ENCODE data around the gene ITGB6. TPM values are rescaled to one million over a fixed set of nuclear protein-coding genes. Genes with fewer than 3 reads are reported as not detected.

Gene ITGB6, protein sequence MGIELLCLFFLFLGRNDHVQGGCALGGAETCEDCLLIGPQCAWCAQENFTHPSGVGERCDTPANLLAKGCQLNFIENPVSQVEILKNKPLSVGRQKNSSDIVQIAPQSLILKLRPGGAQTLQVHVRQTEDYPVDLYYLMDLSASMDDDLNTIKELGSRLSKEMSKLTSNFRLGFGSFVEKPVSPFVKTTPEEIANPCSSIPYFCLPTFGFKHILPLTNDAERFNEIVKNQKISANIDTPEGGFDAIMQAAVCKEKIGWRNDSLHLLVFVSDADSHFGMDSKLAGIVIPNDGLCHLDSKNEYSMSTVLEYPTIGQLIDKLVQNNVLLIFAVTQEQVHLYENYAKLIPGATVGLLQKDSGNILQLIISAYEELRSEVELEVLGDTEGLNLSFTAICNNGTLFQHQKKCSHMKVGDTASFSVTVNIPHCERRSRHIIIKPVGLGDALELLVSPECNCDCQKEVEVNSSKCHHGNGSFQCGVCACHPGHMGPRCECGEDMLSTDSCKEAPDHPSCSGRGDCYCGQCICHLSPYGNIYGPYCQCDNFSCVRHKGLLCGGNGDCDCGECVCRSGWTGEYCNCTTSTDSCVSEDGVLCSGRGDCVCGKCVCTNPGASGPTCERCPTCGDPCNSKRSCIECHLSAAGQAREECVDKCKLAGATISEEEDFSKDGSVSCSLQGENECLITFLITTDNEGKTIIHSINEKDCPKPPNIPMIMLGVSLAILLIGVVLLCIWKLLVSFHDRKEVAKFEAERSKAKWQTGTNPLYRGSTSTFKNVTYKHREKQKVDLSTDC
- not detected for total RNA-seq

DNA sequence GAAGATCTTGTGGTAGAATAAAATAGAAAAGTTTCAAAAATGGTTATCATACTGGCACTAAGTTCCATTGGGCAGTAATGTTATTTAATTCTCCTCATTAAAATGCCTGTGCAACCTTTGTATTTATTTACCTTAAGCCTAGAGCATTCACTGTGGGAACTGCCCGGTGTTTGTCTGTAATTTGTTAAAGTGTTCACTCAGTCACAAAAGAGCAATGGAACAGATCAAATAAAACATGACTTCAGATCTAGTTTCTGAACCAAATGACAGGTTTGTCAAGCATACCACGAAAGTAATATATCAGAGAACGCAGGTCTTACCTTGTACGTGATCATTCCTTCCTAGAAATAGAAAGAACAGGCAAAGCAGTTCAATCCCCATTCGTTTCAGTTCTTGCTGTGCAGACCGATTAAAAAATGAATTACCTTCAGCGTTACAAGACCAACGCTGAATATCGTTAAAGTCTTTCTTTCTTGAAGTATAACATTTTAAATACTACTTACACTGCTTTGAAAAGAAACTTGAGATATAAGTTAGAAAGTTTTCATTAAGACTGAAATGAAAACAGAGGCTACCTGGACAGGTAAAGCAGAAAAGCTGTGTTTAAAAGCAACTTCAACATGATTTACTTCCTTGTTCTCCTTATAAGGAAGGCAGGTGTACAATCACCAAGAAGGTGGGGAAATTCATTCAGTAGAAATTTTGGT is at the start of gene ITGB6:
ITGB6 (minus strand) TSS at position 590 of the 707 bp plus-strand sequence; CDS start at position 381, 209 bp downstream.
- Mint-ChIP-seq H3K4me1 (ENCODE audit: low read depth) (peaks cover 9% of the 10 kb centered on the region), H3K27me3 (ENCODE audit: low read depth) (peaks cover 5% of the 10 kb centered on the region), H3K4me3 (no peak within 1 kb of the TSS), H3K9me3 (ENCODE audit: insufficient read depth) (no peaks in the 10 kb centered on the region), H3K27ac (no peak within 1 kb of the TSS), H3K36me3 (ENCODE audit: low read depth) (no peaks in the 10 kb centered on the region)
- DNase-seq (no peak), ATAC-seq (no peak)
- ChIA-PET CTCF (interaction anchor here (1.3 kb wide), 1 partner anchor 10 kb away, joined by 5 read pairs; no protein-coding TSS in a partner anchor), POLR2A (no interaction called here)

DNA sequence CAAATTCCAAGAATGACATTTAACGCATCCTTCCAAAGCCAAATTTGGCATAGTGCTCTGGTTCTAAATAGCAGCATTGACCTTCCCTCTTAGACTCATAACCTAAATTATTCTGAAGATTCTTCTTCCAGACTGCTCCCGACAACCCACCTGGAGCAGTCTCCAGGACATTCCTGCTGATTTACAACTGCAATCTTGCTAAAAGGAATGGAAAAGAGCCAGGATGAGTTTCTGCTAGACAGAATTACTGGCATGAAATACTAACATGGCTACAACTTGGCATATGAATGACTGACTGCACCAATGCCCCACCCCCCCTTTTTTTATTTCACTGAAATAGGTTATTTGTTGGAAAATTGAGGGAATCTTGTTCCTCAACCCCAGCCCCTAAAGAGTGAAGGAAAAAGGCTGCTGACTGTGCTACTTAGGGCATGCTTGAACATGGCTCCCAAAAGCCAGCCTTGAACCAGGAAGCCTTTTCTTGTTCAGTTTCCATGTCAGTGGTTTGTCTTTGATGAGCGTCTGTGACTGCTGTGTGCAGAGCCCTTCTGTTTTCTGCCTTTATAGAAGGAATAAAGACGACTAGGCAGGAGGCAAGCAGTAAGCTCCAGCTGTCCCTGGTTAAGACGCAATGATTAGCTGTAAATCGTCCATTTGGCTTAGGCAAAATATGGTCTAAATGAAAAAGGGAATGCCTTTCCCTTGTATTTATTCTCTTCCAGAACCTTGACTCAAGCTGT is 47.4 kb upstream of the ITGB6 start:
- Mint-ChIP-seq H3K27me3 (ENCODE audit: low read depth) (peaks cover 10% of the 10 kb centered on the region), H3K36me3 (ENCODE audit: low read depth) (no peaks in the 10 kb centered on the region), H3K27ac (no peak overlapping the region), H3K9me3 (ENCODE audit: insufficient read depth) (no peaks in the 10 kb centered on the region), H3K4me1 (ENCODE audit: low read depth) (no peaks in the 10 kb centered on the region), H3K4me3 (no peak overlapping the region)
- DNase-seq (no peak), ATAC-seq (no peak)
- CTCF ChIA-PET: interaction anchor here (1.0 kb wide), 1 partner anchor 23 kb away, joined by 4 read pairs; no protein-coding TSS in a partner anchor
- POLR2A ChIA-PET: no interaction called here

DNA sequence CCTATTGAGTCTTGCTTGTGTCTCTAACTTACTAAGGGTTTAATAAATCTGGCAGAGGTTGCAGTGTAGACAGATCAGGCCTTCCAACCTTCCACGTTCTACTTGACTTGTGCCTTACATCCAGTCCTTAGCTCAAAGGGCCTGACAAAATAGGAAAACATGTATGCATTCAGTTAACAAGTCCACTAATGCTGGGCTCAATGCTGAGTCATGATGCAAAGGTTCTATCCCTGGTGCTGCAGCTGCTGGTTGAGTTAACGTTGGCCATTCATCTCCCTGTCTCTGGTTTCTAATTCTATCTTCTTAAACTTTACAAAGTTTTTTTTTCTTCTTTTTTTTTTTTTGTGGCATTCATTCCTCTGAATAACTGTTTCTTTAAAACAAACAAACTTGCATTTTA is 46.3 kb upstream of the ITGB6 start:
- no peaks in the 10 kb centered on the region for H3K4me1 Mint-ChIP-seq (ENCODE audit: low read depth)
- ATAC-seq (no peak), DNase-seq (no peak)
- no peaks in the 10 kb centered on the region for H3K9me3 Mint-ChIP-seq (ENCODE audit: insufficient read depth)
- ChIA-PET POLR2A (no interaction called here), CTCF (interaction anchor here (0.7 kb wide), 1 partner anchor 1025 kb away, joined by 3 read pairs; no protein-coding TSS in a partner anchor)
- peaks cover 7% of the 10 kb centered on the region for H3K27me3 Mint-ChIP-seq (ENCODE audit: low read depth)
- no peak overlapping the region for H3K27ac Mint-ChIP-seq
- H3K4me3 Mint-ChIP-seq: no peak overlapping the region
- H3K36me3 Mint-ChIP-seq (ENCODE audit: low read depth): no peaks in the 10 kb centered on the region

DNA sequence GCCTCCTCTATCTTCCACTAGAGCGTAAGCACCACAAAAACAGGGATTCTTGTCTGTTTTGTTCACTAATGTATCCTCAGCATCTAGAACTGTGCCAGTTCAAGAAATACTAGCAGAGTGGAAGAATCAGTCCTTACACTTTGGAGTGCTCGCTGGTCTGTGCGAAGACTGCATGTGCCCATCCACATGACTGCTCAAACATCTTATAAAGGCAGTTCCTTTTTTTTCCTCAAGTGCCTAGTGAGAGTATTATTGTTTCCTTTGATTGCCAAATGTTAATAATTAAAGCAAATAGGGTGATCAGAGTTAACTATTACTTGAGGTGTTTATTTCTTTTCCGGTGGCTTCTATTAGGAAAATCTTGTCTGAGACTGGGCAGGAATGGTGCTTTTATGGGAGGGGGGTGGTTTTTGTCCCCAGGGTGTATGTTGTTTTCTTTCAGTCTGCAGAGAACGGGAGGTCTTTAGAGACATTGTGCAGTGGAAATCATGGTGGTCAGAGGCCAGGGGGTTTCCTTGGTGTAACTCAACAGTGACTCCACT is 45.6 kb upstream of the ITGB6 start:
- ATAC-seq (no peak), DNase-seq (no peak)
- Mint-ChIP-seq H3K27me3 (ENCODE audit: low read depth) (peaks cover 4% of the 10 kb centered on the region), H3K27ac (no peak overlapping the region), H3K36me3 (ENCODE audit: low read depth) (no peaks in the 10 kb centered on the region), H3K4me1 (ENCODE audit: low read depth) (no peaks in the 10 kb centered on the region), H3K4me3 (no peak overlapping the region), H3K9me3 (ENCODE audit: insufficient read depth) (no peaks in the 10 kb centered on the region)
- ChIA-PET POLR2A (no interaction called here), CTCF (no interaction called here)

DNA sequence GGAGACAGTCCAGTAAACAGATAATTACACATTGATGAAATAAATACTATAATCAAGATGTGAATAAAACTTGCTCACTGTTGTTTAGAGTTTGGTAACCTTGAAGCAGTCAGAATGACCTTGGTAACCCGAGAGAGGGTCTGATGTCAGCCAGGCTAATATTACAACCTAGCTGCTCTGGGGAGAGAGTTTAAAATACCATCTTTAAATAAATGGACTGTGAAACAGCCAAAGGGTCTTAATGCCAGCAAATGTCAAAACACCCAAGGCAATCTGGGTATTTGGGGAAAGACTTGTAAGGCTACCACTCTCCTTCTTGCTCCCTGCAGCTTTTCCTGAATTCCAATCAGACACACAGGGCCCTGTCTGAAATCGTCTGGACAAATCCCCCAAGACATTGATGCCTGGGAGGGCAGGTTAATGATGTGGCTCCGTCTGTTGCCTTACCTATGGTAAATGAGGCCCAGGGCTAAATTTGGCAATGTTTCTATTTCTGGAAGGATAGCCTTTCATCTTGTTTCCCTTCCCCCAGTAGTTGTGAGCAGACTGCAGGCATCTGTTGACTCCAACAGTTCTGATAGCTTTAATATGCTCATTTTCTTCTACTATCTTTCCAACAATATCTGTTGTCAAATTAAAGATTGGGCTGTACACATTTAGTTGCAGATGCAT is 43.0 kb upstream of the ITGB6 start:
- ChIA-PET CTCF (no interaction called here), POLR2A (no interaction called here)
- H3K9me3 Mint-ChIP-seq (ENCODE audit: insufficient read depth): no peaks in the 10 kb centered on the region
- H3K4me1 Mint-ChIP-seq (ENCODE audit: low read depth): no peaks in the 10 kb centered on the region
- no peak overlapping the region for H3K27ac Mint-ChIP-seq
- DNase-seq (no peak), ATAC-seq (no peak)
- no peak overlapping the region for H3K4me3 Mint-ChIP-seq
- H3K36me3 Mint-ChIP-seq (ENCODE audit: low read depth): no peaks in the 10 kb centered on the region
- peaks cover 3% of the 10 kb centered on the region for H3K27me3 Mint-ChIP-seq (ENCODE audit: low read depth)

DNA sequence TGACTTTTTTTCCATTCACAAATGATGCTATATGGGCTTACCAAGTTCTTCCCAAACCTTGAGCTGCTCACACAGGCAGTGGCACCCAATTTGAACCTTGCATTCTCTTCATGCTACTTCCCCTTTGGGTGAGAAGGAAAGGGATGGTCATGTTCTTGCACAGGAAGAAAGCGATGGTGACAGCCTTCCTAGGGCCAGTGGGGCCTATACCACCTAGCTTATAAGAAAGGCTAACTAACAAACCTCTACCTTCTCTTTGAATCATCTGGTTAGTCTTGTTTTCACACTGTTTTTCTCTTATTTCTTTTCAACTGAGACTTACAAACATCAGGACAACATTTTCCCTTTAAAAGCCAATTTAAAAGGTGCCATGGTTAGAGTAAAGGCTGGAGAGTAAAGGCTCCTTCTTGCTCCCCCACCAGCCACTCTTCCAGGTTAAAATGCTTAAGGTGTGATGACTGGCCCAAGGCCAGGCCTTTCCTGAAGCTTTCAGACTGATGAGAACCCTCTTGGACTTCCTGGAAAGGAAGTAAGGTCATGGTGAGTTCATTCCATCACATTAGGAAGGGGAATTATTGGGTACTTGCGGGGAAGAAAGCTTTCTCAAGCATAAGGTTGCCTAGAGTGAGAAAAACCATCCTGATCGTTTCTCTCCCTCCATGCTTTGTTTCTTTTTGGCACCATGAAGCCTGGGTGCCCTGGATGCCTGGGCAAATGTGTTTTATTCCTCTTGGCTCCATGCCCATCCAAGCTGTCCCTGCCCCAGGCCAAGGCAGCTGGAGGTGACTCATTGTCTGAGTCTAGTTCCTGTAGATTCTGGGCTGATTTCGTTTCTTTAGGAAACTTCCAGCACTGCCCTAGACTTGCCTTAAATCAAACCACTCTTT is 41.4 kb upstream of the ITGB6 start:
- CTCF ChIA-PET: interaction anchor here (0.6 to 2.0 kb wide), 2 partner anchors 10 to 12 kb away, joined by 3 to 9 read pairs; no protein-coding TSS in a partner anchor
- ATAC-seq (no peak), DNase-seq (no peak)
- H3K36me3 Mint-ChIP-seq (ENCODE audit: low read depth): no peaks in the 10 kb centered on the region
- H3K4me1 Mint-ChIP-seq (ENCODE audit: low read depth): no peaks in the 10 kb centered on the region
- no peak overlapping the region for H3K4me3 Mint-ChIP-seq
- H3K27ac Mint-ChIP-seq: no peak overlapping the region
- H3K9me3 Mint-ChIP-seq (ENCODE audit: insufficient read depth): no peaks in the 10 kb centered on the region
- POLR2A ChIA-PET: interaction anchor here (0.5 kb wide), 1 partner anchor 1117 kb away, joined by 4 read pairs; no protein-coding TSS in a partner anchor
- H3K27me3 Mint-ChIP-seq (ENCODE audit: low read depth): peaks cover 8% of the 10 kb centered on the region

DNA sequence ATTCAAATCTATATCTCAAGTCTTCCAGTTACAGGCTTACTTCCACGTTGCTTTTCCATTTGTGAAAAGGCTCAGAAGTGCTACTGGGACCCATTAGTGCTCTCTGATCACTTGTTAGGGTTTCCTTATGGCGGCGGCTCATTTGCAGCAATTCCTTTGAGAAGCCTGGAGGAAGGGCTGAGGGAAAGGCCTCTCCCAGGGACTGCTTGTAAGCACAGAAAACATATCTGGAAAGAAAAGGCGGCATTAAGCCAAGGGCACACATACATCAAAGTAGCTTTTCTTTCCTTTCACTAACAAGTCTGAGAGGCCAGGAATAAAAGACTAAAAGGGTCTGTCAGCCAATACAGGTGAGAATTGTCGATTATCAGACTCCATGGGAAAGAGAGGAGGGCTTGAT is 39.4 kb upstream of the ITGB6 start:
- ChIA-PET POLR2A (no interaction called here), CTCF (interaction anchor here (1.5 kb wide), 1 partner anchor 9 kb away, joined by 5 read pairs; no protein-coding TSS in a partner anchor)
- H3K27me3 Mint-ChIP-seq (ENCODE audit: low read depth): peaks cover 8% of the 10 kb centered on the region
- no peak for ATAC-seq
- H3K36me3 Mint-ChIP-seq (ENCODE audit: low read depth): no peaks in the 10 kb centered on the region
- no peak for DNase-seq
- H3K4me3 Mint-ChIP-seq: no peak overlapping the region
- H3K4me1 Mint-ChIP-seq (ENCODE audit: low read depth): no peaks in the 10 kb centered on the region
- H3K27ac Mint-ChIP-seq: no peak overlapping the region
- no peaks in the 10 kb centered on the region for H3K9me3 Mint-ChIP-seq (ENCODE audit: insufficient read depth)

DNA sequence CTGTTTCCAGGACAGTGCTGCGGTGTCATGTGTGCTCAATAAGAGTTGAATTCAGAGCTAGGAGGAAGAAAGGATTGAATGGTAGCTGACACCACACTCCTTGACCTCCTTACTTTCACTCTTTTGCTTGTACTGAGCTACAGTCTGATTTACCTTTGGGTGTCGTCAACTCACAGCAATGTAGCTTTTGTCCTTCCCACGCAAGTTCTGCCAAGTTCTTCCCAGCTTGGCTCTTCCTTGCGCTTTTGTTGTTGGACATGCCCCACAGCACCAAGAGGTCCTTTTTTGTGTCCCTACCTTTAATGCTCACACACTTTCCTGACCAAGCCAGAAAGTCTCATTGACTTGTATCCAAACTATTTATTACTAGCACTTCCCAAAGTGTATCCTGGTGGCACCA is 38.3 kb upstream of the ITGB6 start:
- DNase-seq (no peak), ATAC-seq (no peak)
- CTCF ChIA-PET: no interaction called here

DNA sequence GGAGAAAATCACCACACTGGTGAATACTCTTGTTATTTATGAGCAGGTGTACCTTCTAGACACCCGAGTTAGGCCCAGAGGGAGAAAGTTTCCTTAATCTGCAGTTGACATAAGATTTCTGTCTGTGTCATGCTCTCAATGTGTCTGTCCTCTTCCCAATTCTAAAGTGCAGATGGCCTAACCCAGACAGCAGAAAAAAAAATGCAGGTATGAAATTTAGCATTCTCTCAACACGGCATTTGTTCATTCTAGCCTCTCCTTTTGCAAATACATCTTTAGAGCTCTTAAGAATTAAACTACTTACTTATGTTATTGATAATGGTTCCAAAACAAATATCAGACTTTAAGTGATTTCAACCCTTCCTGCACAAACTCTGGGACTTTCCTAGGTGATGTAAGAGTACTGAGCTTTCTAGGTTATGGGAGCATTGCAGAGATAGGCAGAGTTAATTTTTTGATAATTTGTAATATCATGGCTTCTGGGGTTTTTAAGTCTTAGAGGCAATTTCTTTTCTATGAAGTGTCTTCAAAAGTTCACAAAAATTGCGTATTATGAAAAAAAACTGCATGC is 32.9 kb upstream of the ITGB6 start:
- DNase-seq (no peak), ATAC-seq (no peak)
- Mint-ChIP-seq H3K9me3 (ENCODE audit: insufficient read depth) (no peaks in the 10 kb centered on the region), H3K4me1 (ENCODE audit: low read depth) (no peaks in the 10 kb centered on the region), H3K27ac (no peak overlapping the region), H3K36me3 (ENCODE audit: low read depth) (no peaks in the 10 kb centered on the region), H3K4me3 (no peak overlapping the region), H3K27me3 (ENCODE audit: low read depth) (peaks cover 14% of the 10 kb centered on the region)
- POLR2A ChIA-PET: no interaction called here
- CTCF ChIA-PET: interaction anchor here (0.7 to 1.2 kb wide), 4 partner anchors 19 to 123 kb away, joined by 3 to 4 read pairs (median 3); no protein-coding TSS in a partner anchor

More for the DNA sequence above, 38.3 kb upstream of the ITGB6 start:
- H3K36me3 Mint-ChIP-seq (ENCODE audit: low read depth): no peaks in the 10 kb centered on the region
- no peaks in the 10 kb centered on the region for H3K4me1 Mint-ChIP-seq (ENCODE audit: low read depth)
- H3K9me3 Mint-ChIP-seq (ENCODE audit: insufficient read depth): no peaks in the 10 kb centered on the region
- H3K27ac Mint-ChIP-seq: no peak overlapping the region
- H3K4me3 Mint-ChIP-seq: no peak overlapping the region
- POLR2A ChIA-PET: interaction anchor here (0.7 kb wide), 1 partner anchor 26 kb away, joined by 3 read pairs; no protein-coding TSS in a partner anchor
- H3K27me3 Mint-ChIP-seq (ENCODE audit: low read depth): peaks cover 14% of the 10 kb centered on the region

DNA sequence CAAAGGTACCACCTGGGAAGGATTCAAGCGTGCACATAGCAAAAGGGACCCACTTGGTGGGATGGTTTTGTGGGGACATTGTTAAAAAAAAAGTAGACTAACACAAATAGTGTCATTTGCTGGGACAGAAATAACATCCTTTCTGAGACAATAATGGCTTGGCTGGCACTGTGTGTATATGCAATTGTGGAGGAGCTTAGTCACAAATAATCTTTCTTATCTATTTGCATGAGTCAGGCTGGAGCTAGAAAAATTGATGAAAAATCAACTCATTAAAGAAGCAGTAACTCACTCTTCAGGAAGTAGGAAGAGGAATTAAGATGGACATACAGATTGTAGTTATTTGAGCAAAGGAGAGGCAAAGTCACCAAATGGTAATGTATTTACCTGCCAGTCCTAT is 29.5 kb upstream of the ITGB6 start:
- H3K27ac Mint-ChIP-seq: no peak overlapping the region
- no peak overlapping the region for H3K4me3 Mint-ChIP-seq
- ChIA-PET CTCF (interaction anchor here (0.7 to 1.7 kb wide), 3 partner anchors 11 to 23 kb away, joined by 3 to 5 read pairs (median 3); no protein-coding TSS in a partner anchor), POLR2A (no interaction called here)
- peaks cover 2% of the 10 kb centered on the region for H3K4me1 Mint-ChIP-seq (ENCODE audit: low read depth)
- H3K36me3 Mint-ChIP-seq (ENCODE audit: low read depth): no peaks in the 10 kb centered on the region
- no peak for DNase-seq
- H3K27me3 Mint-ChIP-seq (ENCODE audit: low read depth): peaks cover 15% of the 10 kb centered on the region
- H3K9me3 Mint-ChIP-seq (ENCODE audit: insufficient read depth): no peaks in the 10 kb centered on the region
- ATAC-seq: no peak

Data from activated CD8-positive, alpha-beta T cell treated with anti-CD3 and anti-CD28 coated beads, Interleukin-2, amount 10 ng/mL, durations not matched to agents 7 days and 5 days (primary cell).